Erythroblast (primary cell): ENCODE results near the gene UBXN1.
"Not testable (repeated sequence)": the region's sequence is repeated elsewhere in the genome, so short reads cannot be mapped to it uniquely, and the experiment has no call there.

ENCODE experiments used
- GATA1 ChIP-seq: IDR thresholded peaks from 2 replicates; pipeline ENCODE4 v1.6.1; 2011; ENCODE audit warnings: low read depth, mild to moderate bottlenecking, control low read depth, low read length, moderate library complexity
- POLR2A ChIP-seq: IDR thresholded peaks from 2 replicates; pipeline ENCODE4 v1.6.1; 2011; ENCODE audit warnings: mild to moderate bottlenecking, low read length

GRCh38 chr11:62693624-62694023 is 14.8 kb upstream of the UBXN1 start:
- not testable (repeated sequence) for TF ChIP-seq POLR2A, GATA1
